Ishikawa (cell line): ENCODE data around the gene C1orf87.

Experiments
- CEBPB ChIP-seq: IDR thresholded peaks from 2 replicates; pipeline ENCODE4 v1.6.1; 2012
- CREB1 ChIP-seq: IDR thresholded peaks from 2 replicates; pipeline ENCODE4 v1.6.1; 2012; ENCODE audit warnings: low read depth
- EGR1 ChIP-seq: IDR thresholded peaks from 2 replicates; pipeline ENCODE4 v1.6.1; 2012
- EP300 ChIP-seq: IDR thresholded peaks from 2 replicates; pipeline ENCODE4 v1.6.1; 2012; ENCODE audit warnings: borderline replicate concordance
- FOXM1 ChIP-seq: IDR thresholded peaks from 2 replicates; pipeline ENCODE4 v1.6.1; 2012; ENCODE audit warnings: low read depth, borderline replicate concordance
- NFIC ChIP-seq: IDR thresholded peaks from 2 replicates; pipeline ENCODE4 v1.6.1; 2012
- RAD21 ChIP-seq: IDR thresholded peaks from 2 replicates; pipeline ENCODE4 v1.6.1; 2012; ENCODE audit warnings: low read depth
- TAF1 ChIP-seq: IDR thresholded peaks from 2 replicates; pipeline ENCODE4 v1.6.1; 2012; ENCODE audit warnings: low read depth, mild to moderate bottlenecking
- TCF12 ChIP-seq: IDR thresholded peaks from 2 replicates; pipeline ENCODE4 v1.6.1; 2012; ENCODE audit warnings: low read depth
- TEAD4 ChIP-seq: IDR thresholded peaks from 2 replicates; pipeline ENCODE4 v1.6.1; 2012
- YY1 ChIP-seq: IDR thresholded peaks from 2 replicates; pipeline ENCODE4 v1.6.1; 2012; ENCODE audit warnings: low read depth
- ZBTB7A ChIP-seq: IDR thresholded peaks from 2 replicates; pipeline ENCODE4 v1.6.1; 2012; ENCODE audit warnings: low read depth
- TF ChIP-seq, protein P1 (sequence below): IDR thresholded peaks from 2 replicates; pipeline ENCODE4 v1.6.1; 2012
- TF ChIP-seq, protein P2 (sequence below): IDR thresholded peaks from 2 replicates; pipeline ENCODE4 v1.6.1; 2012
- TF ChIP-seq, protein P3 (sequence below): IDR thresholded peaks from 2 replicates; pipeline ENCODE4 v1.6.1; 2012; ENCODE audit warnings: low read depth, mild to moderate bottlenecking

C1orf87 gene

DNA sequence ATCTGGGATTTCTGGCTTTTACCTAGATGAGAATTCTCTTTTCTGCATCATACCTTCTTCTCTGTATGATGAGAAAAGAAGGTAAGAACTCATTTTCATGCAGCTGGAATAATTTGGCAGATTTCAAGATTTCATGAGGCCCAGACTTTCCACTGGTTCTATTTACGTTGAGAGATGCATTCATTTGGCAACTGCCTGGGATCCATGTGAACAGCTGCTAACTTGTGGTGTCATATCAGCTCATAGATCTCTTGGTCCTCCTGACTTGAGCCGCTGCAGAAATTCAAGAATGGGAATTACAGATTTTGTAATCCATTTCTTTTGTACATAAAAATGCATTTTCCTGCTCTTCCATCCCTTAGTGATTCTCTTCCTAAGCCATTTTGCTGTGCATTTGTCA is 17.1 kb upstream of the C1orf87 start:
- TF ChIP-seq EGR1: no peak
- no peak for TF ChIP-seq CREB1
- TF ChIP-seq ZBTB7A: no peak
- TF ChIP-seq TEAD4: no peak
- TF ChIP-seq NFIC: no peak
- no peak for TF ChIP-seq CEBPB
- TF ChIP-seq FOXM1: no peak
- TF ChIP-seq TAF1: no peak
- TF ChIP-seq, protein P1, sequence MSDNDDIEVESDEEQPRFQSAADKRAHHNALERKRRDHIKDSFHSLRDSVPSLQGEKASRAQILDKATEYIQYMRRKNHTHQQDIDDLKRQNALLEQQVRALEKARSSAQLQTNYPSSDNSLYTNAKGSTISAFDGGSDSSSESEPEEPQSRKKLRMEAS: no peak
- TF ChIP-seq RAD21: no peak
- TF ChIP-seq, protein P2, sequence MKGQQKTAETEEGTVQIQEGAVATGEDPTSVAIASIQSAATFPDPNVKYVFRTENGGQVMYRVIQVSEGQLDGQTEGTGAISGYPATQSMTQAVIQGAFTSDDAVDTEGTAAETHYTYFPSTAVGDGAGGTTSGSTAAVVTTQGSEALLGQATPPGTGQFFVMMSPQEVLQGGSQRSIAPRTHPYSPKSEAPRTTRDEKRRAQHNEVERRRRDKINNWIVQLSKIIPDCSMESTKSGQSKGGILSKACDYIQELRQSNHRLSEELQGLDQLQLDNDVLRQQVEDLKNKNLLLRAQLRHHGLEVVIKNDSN: no peak

DNA sequence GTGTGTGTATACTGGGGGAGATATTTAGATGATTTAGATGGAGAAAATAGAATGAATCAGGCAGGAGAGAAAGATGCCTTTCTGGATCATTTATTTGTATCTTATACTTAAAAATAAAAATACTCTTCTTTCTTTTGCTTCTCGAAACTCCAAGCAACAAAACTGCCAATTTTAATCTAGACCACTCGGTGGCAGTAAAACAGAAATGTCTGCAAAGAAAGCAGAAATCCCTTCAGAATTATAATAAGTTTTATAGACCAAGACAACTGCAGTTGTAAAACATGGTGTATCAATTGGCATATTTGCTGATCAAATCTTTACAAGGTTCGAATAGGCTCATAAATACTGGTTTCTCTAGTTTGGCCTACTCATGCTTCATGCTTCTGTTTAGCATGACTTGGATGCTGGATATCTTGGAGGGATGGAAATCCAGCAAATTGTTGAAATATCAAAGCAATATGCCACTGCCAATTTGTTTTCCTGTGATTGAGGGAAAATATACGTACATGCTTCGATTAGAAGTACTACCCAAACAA is 15.1 kb upstream of the C1orf87 start:
- TF ChIP-seq YY1 (no peak), RAD21 (no peak; the same call in 1 of the 2 replicates), CEBPB (no peak), EGR1 (no peak), CREB1 (no peak), FOXM1 (no peak), TAF1 (no peak), TCF12 (no peak), EP300 (no peak), NFIC (no peak), ZBTB7A (no peak), TEAD4 (no peak)
- TF ChIP-seq, protein P2: no peak
- TF ChIP-seq, protein P1: no peak
- TF ChIP-seq, protein P3, sequence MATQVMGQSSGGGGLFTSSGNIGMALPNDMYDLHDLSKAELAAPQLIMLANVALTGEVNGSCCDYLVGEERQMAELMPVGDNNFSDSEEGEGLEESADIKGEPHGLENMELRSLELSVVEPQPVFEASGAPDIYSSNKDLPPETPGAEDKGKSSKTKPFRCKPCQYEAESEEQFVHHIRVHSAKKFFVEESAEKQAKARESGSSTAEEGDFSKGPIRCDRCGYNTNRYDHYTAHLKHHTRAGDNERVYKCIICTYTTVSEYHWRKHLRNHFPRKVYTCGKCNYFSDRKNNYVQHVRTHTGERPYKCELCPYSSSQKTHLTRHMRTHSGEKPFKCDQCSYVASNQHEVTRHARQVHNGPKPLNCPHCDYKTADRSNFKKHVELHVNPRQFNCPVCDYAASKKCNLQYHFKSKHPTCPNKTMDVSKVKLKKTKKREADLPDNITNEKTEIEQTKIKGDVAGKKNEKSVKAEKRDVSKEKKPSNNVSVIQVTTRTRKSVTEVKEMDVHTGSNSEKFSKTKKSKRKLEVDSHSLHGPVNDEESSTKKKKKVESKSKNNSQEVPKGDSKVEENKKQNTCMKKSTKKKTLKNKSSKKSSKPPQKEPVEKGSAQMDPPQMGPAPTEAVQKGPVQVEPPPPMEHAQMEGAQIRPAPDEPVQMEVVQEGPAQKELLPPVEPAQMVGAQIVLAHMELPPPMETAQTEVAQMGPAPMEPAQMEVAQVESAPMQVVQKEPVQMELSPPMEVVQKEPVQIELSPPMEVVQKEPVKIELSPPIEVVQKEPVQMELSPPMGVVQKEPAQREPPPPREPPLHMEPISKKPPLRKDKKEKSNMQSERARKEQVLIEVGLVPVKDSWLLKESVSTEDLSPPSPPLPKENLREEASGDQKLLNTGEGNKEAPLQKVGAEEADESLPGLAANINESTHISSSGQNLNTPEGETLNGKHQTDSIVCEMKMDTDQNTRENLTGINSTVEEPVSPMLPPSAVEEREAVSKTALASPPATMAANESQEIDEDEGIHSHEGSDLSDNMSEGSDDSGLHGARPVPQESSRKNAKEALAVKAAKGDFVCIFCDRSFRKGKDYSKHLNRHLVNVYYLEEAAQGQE: no peak

DNA sequence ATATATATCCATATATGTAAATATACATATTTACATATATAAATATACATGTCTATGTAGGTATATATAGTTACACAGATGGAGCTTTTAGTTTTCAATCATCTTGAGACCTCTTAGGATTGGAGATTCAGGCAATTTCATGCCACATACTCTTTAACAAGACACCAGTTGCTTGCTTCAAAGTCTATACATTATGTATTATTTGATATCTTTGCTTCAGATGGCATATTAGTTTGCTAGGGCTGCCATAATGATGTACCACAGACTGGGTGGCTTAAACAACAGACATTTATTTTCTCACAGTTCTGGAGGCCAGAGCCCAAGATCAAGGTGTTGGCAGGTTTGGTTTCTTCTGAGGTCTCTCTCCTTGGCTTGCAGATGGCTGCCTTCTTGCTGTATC is 14.1 kb upstream of the C1orf87 start:
- no peak for TF ChIP-seq CREB1
- TF ChIP-seq TEAD4: no peak
- TF ChIP-seq, protein P2: no peak
- no peak for TF ChIP-seq YY1

DNA sequence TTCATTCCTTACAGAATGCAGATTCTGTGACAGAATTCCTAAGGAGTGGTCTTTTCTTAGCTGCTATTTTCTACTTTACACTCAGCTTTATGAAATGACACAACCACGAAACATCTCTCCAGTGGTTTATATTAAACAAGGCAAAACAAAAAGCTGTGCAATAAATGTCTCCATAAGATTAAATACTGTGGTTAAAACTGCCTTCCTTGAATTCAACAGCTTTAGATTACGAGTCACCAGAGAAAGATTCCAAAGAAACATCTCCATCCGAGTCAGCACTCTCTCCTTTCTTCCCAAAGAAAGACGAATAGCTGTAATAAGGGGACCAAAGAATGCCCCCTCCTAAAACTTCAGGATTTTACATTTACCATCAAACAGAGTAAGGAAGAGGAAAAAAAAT is 4.6 kb upstream of the C1orf87 start:
- TF ChIP-seq TEAD4: no peak
- no peak for TF ChIP-seq EGR1

DNA sequence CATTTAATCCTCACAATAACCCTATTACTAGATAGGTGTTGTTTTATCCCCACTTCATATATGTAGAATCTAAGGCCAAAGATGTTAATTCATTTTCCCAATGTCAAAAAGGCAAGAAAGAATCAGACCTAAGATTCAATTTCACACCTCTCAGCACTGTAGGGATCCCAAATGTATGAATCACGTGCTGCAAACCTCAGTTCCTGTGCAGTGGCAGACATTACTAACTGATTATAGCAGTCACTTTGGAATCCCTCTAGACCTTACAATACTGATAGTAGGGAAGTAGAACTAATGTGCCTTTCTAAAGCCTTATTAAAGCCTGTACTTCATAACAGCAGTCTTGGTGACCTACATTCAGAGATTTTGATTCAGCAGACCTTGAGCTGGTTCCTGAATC is 2.3 kb downstream of the C1orf87 start:
- TF ChIP-seq TAF1 (no peak), TCF12 (no peak), TEAD4 (no peak), CREB1 (no peak), ZBTB7A (no peak), NFIC (no peak), FOXM1 (no peak)

DNA sequence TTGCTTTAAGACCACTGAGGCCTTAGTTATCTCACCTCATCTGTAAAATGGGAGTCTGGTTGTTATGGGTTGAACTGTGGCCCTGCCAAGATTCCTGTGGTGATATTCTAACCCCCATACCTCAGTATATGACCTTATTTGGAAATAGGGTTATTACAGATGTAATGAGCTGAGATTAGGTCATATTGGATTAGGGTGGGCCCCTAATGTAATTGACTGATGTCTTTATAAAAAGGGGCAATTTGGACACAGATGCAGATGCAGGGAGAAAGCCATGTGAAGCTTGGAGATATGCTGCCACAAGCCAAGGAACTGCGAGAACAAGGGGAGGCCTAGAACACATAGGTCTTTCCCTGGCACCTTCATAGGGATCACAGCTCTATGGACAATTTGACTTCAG is 3.9 kb downstream of the C1orf87 start:
- no peak for TF ChIP-seq EGR1

DNA sequence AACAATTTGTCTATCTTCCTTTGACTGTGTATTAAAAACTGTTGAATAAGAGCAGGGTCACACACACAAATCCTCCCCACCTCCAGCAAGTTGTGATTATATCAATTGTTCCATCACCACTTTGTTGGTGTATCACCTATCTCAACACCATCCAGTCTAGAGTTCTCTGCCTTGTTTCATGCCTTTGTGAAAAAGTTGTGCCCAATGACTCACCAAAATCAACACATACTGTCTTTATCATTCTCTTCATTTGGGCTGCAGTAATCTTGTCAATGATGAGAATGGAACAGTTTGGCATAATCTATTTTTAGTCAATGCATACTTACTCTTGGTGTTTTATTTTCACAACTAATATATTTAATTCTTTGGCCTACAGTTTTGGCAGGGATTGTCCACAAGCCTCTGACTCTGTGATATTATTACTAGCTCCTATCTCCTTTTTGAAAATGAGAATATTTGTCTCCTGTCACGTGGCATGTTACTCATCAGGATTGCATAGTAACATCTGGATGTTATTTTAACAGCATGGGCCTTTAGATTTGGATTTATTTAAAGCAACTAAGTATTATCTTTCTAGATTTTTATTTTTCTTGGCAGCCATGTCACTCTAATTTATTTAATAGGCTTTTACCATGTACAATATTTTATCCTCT is 5.1 kb downstream of the C1orf87 start:
- TF ChIP-seq FOXM1 (no peak), TCF12 (no peak), ZBTB7A (no peak), EGR1 (no peak), CEBPB (no peak), TAF1 (no peak), RAD21 (no peak), EP300 (no peak), YY1 (no peak), TEAD4 (no peak)

DNA sequence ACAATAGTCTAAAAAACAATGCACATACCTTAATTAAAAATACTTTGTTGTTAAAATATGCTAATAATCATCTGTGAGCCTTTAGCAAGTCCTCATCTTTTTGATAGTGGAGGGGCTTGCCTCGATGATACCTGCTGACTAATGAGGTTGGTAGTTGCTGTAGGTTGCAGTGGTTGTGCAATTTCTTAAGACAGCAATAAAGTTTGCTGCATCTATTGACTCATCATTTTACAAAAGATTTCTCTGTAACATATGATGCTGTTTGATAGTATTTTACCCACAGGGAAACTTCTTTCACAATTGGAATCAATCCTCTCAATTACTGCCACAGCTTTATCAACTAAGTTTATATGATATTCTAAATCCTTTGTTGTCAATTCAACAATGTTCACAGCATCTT is 7.6 kb downstream of the C1orf87 start:
- TF ChIP-seq CEBPB (no peak), NFIC (no peak), TCF12 (no peak)
